Measurements from ENCODE around the gene FCAMR. TPM values are rescaled to one million over a fixed set of nuclear protein-coding genes. Genes with fewer than 3 reads are reported as not detected.

The FCAMR gene
- total RNA-seq, 2 experiments from 2014 or later, result not detected

DNA sequence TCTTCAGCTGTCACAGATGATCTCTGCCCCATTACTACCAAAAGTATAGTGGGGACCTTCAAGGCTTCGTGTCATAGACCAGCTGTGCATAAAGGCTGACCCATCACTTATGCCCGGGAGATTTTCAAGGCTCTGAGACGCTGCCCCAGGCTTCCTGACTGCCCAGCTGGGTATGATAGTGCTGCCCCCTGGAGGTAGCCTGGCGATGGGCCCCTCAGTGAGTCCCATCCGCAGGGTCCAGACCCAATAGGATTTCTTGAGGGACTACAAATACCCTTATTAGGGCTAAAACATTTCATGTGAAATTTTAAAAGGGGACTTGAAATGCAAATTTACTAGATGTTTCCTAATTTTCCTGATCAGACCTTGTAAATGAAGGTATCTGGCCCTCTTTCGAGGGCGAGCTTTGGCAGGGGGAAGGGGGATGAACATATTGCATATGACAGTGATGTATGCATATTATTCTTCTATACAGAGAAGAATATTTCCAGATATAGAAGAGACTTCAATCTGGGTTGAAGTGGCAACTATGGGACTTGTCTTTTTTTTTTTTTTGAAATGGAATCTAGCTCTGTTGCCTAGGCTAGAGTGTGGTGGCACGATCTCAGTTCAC lies 36.8 kb downstream of the FCAMR start:
- Mint-ChIP-seq H3K27me3 (no peaks in the 10 kb centered on the region), H3K4me1 (ENCODE audit: low read depth) (peaks cover 41% of the 10 kb centered on the region), H3K4me3 (no peak overlapping the region), H3K27ac (peak overlapping the region; percentile 12), H3K9me3 (no peaks in the 10 kb centered on the region), H3K36me3 (ENCODE audit: low read depth) (no peaks in the 10 kb centered on the region)
- TF ChIP-seq, protein P1, sequence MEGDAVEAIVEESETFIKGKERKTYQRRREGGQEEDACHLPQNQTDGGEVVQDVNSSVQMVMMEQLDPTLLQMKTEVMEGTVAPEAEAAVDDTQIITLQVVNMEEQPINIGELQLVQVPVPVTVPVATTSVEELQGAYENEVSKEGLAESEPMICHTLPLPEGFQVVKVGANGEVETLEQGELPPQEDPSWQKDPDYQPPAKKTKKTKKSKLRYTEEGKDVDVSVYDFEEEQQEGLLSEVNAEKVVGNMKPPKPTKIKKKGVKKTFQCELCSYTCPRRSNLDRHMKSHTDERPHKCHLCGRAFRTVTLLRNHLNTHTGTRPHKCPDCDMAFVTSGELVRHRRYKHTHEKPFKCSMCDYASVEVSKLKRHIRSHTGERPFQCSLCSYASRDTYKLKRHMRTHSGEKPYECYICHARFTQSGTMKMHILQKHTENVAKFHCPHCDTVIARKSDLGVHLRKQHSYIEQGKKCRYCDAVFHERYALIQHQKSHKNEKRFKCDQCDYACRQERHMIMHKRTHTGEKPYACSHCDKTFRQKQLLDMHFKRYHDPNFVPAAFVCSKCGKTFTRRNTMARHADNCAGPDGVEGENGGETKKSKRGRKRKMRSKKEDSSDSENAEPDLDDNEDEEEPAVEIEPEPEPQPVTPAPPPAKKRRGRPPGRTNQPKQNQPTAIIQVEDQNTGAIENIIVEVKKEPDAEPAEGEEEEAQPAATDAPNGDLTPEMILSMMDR (IDR thresholded peaks at IDR 0.05), result peak; percentile 90
- ChIA-PET CTCF (interaction anchor here (0.7 to 13.5 kb wide), 50 partner anchors 8 to 783 kb away, joined by 3 to 289 read pairs (median 4); partner anchors contain the start of genes DYRK3, FCMR, IL20 and PFKFB2), POLR2A (interaction anchor here (0.9 kb wide), 1 partner anchor 8 kb away, joined by 3 read pairs; no protein-coding TSS in a partner anchor)
- DNase-seq (peak; percentile 83), ATAC-seq (peak; percentile 38)
- intact Hi-C loops (cut with micrococcal nuclease), result loop anchor here (5.0 kb wide), 1 partner anchor 49 kb away; no protein-coding TSS in a partner anchor

- no peaks in the 10 kb centered on the region for H3K9me3 Mint-ChIP-seq
- H3K4me3 Mint-ChIP-seq, result no peak overlapping the region
- intact Hi-C loops (cut with micrococcal nuclease), result loop anchor here (5.0 kb wide), 1 partner anchor 50 kb away; no protein-coding TSS in a partner anchor
- CTCF ChIA-PET, result interaction anchor here (0.8 to 13.5 kb wide), 29 partner anchors 10 to 543 kb away, joined by 3 to 289 read pairs (median 5); partner anchors contain the start of genes DYRK3, FCMR, IL19 and IL20
- H3K27me3 Mint-ChIP-seq, result no peaks in the 10 kb centered on the region
- TF ChIP-seq, protein P1 (IDR thresholded peaks at IDR 0.05), result no peak
- no peaks in the 10 kb centered on the region for H3K36me3 Mint-ChIP-seq (ENCODE audit: low read depth)
- no peak overlapping the region for H3K27ac Mint-ChIP-seq
- H3K4me1 Mint-ChIP-seq (ENCODE audit: low read depth), result peaks cover 54% of the 10 kb centered on the region
- no peak for ATAC-seq
- DNase-seq, result no peak
- POLR2A ChIA-PET, result interaction anchor here (0.9 to 1.2 kb wide), 2 partner anchors 110 to 148 kb away, joined by 3 read pairs; no protein-coding TSS in a partner anchor
Observed at GRCh38 chr1:206932177-206932576, 38.1 kb downstream of the FCAMR start.

- H3K36me3 Mint-ChIP-seq (ENCODE audit: low read depth), result no peaks in the 10 kb centered on the region
- ATAC-seq (no peak), DNase-seq (no peak)
- peak overlapping the region; percentile 97 for H3K27ac Mint-ChIP-seq
- ChIA-PET POLR2A (interaction anchor here (0.9 to 1.2 kb wide), 2 partner anchors 110 to 147 kb away, joined by 3 read pairs; no protein-coding TSS in a partner anchor), CTCF (interaction anchor here (0.8 to 13.5 kb wide), 29 partner anchors 8 to 543 kb away, joined by 3 to 289 read pairs (median 5); partner anchors contain the start of genes DYRK3, FCMR, IL19 and IL20)
- peaks cover 55% of the 10 kb centered on the region for H3K4me1 Mint-ChIP-seq (ENCODE audit: low read depth)
- TF ChIP-seq, protein P1 (IDR thresholded peaks at IDR 0.05), result no peak
- no peaks in the 10 kb centered on the region for H3K9me3 Mint-ChIP-seq
- no peaks in the 10 kb centered on the region for H3K27me3 Mint-ChIP-seq
- intact Hi-C loops (cut with micrococcal nuclease), result loop anchor here (5.0 kb wide), 1 partner anchor 51 kb away; no protein-coding TSS in a partner anchor
- H3K4me3 Mint-ChIP-seq, result no peak overlapping the region
Observed at GRCh38 chr1:206931709-206932108, 38.6 kb downstream of the FCAMR start.

- TF ChIP-seq, protein P1 (IDR thresholded peaks at IDR 0.05), result no peak
- Mint-ChIP-seq H3K36me3 (ENCODE audit: low read depth) (no peaks in the 10 kb centered on the region), H3K4me3 (peak overlapping the region; percentile 69), H3K27ac (peak overlapping the region; percentile 97), H3K4me1 (ENCODE audit: low read depth) (peaks cover 60% of the 10 kb centered on the region), H3K9me3 (no peaks in the 10 kb centered on the region), H3K27me3 (no peaks in the 10 kb centered on the region)
- peak; percentile 90 for DNase-seq
- ChIA-PET POLR2A (interaction anchor here (0.6 to 1.5 kb wide), 5 partner anchors 9 to 328 kb away, joined by 3 to 5 read pairs (median 3); partner anchors contain the start of gene FCMR), CTCF (interaction anchor here (0.8 to 13.5 kb wide), 11 partner anchors 9 to 203 kb away, joined by 3 to 289 read pairs (median 14); partner anchors contain the start of genes C1orf116 and FCMR)
- intact Hi-C loops (cut with micrococcal nuclease), result loop anchor here (5.0 kb wide), 1 partner anchor 52 kb away; no protein-coding TSS in a partner anchor
- ATAC-seq, result peak; percentile 80
Observed at GRCh38 chr1:206930210-206930798, 40.0 kb downstream of the FCAMR start.

Measured in activated CD8-positive, alpha-beta T cell treated with anti-CD3 and anti-CD28 coated beads for 36 hours (primary cell).